Lung microvascular endothelial cell (primary cell): ENCODE results near the gene JAZF1. TPM values are rescaled to one million over a fixed set of nuclear protein-coding genes. Genes with fewer than 3 reads are reported as not detected.

Source experiments
- DNase-seq, 2 donors: peaks; one replicate each; pipeline versions ENCODE4 v3.0.0 to v3.0.0-alpha.2; 2010; ENCODE audit warnings: low read depth in 2 of 2
- total RNA-seq: library from RNA; depleted of rRNA; stranded (reverse); fragments of >200 nt; gene quantifications from 2 replicates; pipeline ENCODE4 v1.2.1, GENCODE V29; 2014

Gene JAZF1
- total RNA-seq, 1 donor from 2014 or later: 1.4 TPM

DNA sequence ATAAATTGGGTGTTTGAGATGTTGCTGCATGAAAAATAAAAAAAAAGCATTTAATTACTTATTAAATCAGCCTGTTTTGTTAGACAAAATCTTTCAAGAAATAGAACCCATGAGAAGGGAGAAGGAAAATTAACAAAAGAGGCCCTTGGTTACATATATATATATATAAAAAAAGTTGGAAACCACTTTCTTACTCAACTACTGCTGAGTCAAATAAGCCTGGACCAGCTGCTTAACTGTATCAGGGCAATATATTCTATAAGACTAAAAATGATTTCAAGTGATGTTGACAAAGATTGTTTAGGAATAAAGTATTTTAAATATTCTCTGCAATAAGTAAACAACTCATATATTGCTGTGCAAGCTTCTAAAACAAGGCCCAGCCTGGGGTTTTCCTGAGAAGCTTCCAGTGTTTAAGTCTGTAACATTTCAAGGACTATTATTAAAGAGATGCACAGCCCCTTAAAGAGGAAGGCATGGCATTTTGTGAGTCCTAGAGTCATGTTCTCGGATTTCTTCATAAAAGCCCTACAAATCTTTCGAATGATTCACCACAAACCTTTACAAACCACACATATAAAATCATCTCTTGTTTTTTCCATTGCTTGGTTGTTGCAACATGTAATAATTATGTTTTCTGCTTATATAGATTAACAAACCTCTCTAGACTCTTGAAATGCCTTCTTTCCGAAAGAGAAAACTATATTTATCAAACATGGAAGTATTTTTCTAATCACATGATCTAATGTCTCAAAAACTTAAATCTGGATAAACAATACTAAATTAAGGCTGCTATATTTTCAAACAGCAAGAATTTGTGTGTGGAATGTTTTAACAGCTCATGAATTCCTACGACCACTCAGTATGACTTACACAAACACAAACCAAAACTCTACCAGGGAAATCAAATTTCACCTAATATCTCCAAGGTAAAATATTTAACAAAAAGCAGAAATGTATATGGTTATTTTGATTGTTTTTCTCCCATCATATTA lies 14.3 kb downstream of the JAZF1 start:
- DNase-seq: no peak

- no peak for DNase-seq
These were observed 15.3 kb downstream of the JAZF1 start for GRCh38 chr7:28165261-28165660.

DNA sequence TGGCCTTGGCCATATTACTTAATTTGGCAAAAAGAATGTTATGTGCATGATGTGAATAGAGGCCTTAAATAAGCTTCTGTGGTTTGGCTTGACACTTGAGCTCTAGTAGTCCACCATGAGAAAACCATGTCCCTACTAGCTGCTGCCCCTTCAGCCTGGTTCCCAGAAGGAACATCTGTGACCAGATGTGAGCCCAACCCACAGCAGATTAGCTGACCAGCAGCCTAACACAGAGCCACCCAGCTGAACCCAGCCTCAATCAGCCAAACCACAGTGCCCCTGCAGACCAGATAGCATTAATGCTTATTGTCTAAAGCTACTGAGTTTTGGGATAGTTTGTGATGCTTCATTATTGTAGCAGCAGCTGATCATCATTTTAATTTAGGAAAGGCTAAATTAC lies 16.6 kb downstream of the JAZF1 start:
- DNase-seq: no peak

DNA sequence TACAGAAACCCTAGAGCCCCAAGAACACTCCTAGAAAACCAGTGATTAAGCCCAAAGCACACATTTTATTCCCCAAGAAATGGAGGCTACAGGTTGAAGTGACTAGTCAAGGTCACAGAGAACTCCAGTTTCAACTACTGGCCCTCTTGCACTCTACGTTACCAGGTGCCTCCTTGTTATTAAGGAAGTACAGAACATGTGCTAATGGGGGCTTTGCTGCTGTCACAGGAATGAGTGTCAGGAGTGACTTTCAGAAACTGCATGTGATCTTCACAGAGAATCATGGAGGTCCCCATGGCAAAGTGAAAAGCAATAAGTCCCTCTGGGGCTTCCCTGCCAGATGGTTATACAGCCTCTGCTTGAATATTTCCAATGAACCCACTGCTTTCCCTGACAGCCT lies 19.3 kb downstream of the JAZF1 start:
- no peak for DNase-seq

DNA sequence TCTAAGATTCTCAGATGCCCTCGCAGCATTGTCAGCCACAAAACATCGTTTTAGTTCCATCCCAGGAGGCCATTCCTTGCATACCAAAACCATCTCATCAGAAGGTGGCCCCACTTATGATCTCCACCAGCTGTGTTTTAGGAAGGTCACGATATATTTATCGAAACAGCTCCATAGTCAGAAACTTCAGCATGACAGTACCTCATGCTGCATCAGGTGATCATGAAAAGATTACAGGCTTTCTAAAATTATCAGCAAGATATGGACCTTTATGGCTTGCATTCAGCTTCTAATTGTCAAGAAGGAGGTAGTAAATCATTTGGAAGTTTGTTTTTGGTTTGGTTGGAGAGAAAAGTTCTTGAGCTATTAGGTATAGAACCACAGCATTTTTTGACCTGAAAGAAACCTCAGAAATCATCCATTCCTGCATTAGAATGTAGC lies 20.0 kb downstream of the JAZF1 start:
- no peak for DNase-seq

DNA sequence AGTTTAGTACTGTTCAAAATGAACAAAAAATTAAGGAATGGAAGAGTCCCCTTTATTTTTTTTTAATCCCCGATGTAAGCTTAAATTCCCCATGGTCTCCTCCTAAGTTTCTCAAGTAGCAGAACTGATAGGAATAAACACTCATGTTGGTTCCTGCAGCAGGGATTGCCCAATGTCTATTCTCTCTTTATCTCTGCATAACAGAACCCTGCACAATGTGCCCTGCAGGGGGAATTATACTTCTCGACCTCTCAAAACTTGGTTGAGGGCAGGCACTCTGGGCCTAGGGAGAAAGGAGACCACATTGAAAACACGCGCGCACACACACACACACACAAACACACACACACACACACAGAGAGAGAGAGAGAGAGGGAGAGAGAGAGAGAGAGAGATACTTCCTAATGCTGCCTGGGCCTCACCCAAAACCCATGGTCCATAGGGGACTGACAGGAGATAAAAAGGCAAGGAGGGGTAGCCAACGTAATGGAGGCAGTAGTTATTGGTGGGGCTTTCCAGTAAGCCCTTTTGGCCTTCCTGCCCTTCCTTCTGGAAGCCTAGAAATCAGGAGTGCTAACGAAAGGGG lies 22.7 kb downstream of the JAZF1 start:
- no peak for DNase-seq

DNA sequence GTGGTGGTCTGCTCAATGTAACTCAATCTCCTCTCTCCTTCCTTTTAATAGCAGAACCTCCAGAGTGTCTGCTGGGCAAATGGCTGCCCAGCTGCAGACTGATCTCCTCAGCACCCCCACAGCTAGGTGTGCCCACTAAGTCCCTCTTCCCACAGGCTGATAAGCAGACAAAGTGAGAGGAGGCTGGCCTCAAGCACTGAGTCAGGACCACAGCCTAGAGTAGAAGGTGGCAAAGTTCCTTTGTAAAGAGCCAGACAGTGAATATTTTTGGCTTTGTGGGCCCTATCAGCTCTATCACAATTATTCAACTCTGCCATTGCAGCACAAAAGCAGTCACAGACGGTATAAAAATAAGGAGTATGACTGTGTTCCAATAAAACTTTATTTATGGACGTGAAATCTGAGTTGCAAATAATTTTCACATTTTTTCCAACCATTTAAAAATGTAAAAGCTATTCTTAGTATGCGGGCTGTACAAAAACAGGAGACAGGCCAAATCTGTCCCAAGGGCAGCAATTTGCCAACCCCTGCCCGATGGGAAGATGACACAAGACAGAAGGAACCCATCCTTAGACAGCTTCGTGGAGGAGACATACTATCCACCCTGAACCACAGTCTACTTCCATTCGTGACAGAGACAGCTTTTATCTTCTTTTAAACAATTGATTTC lies 23.4 kb downstream of the JAZF1 start:
- no peak for DNase-seq

DNA sequence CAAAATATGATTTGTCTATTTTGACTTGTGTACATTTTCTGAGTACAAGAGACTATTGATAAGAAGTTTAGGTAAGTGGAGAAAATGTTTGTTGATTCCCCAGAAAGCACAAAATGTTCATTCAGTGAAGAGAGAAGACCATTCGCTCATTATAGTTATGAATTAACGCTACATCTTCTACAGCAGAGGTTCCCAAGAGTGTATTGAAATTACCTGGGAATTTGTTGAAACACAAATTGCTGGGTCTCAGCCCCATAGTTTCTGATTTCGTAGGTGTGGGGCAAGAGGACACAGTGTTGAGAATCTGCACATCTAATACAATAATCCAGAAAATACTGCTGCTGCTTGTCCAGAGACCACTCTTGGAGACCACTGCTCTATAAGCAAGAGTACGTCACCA lies 24.2 kb downstream of the JAZF1 start:
- DNase-seq: no peak

GRCh38 chr7:28155964-28156363 lies 24.6 kb downstream of the JAZF1 start:
- DNase-seq: no peak

GRCh38 chr7:28155019-28155660 lies 25.5 kb downstream of the JAZF1 start:
- peak in 1 of 2 donors; percentile 8 for DNase-seq

- peak in 1 of 2 donors; percentile 11 for DNase-seq
These were observed 28.0 kb downstream of the JAZF1 start for GRCh38 chr7:28152594-28152993.

GRCh38 chr7:28151965-28152364 lies 28.6 kb downstream of the JAZF1 start:
- peak; percentile 37 to 86 for DNase-seq

DNA sequence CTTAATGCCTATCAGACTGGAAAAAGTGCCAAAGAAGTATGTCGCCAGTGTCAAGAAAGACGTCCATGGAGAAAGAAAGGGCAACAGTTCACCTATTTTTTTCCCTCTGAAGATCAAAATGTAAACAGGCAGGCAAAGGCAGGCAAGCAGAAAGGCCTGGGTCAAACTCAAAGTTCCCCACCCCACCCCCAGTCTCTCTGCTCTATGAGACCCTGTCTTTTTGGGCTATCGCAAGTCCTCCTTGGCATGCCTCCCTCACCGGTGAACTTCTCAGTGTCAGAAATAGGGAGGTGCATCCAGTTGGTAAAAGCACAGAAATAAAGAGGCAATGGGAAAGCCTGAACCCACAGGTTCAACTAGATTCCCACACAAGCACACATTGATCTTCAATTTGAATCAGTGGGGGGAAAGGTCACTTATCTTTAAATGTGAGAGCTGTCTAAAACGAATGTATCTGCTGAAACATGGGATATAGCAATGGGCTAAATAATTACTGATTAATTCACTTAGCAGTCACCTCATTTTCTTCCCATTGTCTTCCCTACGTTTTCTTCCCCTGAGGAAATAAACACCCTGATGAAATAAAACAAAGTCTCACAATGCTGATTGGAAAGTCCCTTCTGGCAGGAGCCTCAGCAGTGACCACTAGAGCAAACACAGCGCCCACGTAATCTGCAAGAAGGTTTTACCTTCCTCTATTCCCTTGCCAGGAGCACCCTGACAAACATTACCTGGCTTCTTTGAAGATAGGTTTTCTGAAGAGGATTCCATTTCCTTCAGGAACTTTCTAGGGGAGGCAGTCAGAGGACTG lies 31.1 kb downstream of the JAZF1 start:
- peak in 1 of 2 donors; percentile 65 for DNase-seq

GRCh38 chr7:28145931-28146330 lies 34.7 kb downstream of the JAZF1 start:
- DNase-seq: no peak

- DNase-seq: no peak
These were observed 35.4 kb downstream of the JAZF1 start for GRCh38 chr7:28145090-28145626.

DNA sequence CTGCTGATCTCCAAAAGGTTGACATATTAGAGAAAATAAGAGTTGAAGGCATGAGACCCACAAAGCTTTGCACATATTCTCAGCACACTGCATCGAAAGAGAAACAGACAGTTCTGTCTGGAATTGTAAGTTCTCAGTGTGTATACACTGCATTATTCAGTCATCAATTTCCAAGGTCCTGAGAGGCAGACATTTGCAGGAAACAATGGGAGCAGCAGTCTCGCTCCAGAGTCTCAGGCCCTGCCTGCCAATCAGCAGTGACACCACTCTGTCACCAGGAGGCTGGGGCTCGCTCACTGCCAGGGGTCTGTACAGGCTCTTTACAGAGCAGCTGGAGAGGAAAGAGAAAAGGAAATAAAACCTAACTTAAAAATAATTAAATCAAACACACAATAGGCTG lies 36.3 kb downstream of the JAZF1 start:
- DNase-seq: peak; percentile 9 to 50

DNA sequence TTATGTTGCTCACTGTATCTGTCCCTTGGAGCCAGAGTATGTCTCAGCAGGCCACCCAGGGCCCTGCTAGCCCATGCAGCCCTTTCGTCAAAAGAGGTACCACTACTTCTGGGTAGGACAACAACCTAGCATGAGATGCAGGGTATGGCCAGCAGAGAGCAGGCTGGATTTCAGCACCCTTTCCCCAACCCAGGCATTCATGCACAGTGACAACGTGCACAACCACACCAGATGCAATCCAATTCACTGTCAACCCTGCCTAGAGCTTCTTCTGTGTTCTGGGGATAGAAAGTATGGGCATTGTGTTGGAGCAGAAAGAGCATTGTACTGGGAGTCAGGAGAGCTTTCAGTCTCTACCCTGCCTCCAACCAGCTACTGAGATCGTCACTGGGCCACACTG lies 37.9 kb downstream of the JAZF1 start:
- no peak for DNase-seq

- no peak for DNase-seq
These were observed 39.6 kb downstream of the JAZF1 start for GRCh38 chr7:28140979-28141378.

DNA sequence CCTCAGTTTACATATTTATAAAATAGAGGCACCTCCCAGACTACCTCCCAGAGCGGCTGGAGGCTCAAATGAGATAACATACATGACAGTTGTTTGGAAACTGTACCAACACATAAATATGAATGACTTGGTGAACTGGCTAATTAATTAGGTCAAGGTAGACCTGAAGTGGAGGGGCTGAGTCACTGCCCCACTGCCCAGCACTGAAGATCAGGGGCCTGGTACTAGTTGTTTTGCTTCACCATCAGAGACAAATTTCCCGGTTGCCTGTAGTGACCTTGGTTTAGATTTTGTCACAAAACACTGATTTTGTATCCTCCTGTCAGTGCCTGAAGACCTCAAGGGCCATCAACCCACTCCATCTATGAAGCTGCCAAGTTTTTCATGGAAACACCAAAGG lies 41.8 kb downstream of the JAZF1 start:
- no peak for DNase-seq

GRCh38 chr7:28137463-28137862 lies 43.1 kb downstream of the JAZF1 start:
- DNase-seq: no peak

GRCh38 chr7:28136885-28137284 lies 43.7 kb downstream of the JAZF1 start:
- DNase-seq: no peak
